Measurements from ENCODE around the gene HDAC4.

HDAC4 gene

GRCh38 chr2:239211396-239212094, 189.3 kb downstream of the HDAC4 start:
- no peak for DNase-seq

GRCh38 chr2:239209783-239210182, 191.0 kb downstream of the HDAC4 start:
- no peak for DNase-seq

- no peak for DNase-seq
Measured at GRCh38 chr2:239208465-239209180, 192.2 kb downstream of the HDAC4 start.

GRCh38 chr2:239206851-239207250, 194.0 kb downstream of the HDAC4 start:
- no peak for DNase-seq

DNA sequence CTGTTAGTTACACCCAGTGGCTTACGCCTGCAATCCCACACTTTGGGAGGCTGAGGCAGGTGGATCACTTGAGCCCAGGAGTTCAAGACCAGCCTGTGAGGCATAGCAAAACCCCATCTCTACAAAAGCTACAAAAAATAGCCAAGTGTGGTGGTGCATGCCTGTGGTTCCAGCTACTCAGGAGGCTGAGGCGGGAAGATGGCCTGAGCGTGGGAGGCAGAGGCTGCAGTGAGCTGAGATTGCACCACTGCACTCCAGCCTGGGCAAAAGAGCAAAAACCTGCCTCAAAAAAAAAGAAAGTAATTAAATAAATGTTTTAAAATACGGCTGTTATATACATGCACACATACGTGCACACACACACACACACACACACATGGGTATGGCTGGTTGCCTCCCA, 194.8 kb downstream of the HDAC4 start:
- DNase-seq, result no peak

DNA sequence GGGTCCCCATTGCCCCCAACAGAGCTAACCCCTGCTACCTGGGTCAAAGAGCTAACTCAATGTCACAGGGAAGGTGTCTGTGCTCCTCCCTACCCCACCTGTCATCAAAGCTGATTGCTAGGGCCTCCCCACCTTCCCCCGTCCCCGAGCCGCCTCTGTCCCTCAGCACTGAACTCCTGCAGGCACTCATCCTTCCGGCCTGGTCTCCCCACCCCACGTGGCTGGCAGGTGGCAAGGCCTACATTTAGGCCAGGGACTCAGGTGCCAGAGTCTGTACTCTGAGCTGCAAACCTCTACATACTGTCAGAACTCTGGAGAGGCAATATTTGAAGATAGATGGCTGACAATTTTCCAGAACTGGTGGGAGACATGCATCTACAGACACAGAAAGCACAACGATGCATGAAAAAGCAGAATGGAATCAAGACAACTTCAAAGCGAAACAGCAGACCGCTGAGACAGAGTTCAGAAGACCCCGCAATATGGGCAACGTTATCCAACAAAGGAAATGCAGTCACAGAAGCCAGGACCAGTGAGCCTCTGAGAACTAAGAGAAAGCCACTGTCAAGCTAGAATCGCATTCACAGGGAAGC, 195.8 kb downstream of the HDAC4 start:
- DNase-seq, result no peak

DNA sequence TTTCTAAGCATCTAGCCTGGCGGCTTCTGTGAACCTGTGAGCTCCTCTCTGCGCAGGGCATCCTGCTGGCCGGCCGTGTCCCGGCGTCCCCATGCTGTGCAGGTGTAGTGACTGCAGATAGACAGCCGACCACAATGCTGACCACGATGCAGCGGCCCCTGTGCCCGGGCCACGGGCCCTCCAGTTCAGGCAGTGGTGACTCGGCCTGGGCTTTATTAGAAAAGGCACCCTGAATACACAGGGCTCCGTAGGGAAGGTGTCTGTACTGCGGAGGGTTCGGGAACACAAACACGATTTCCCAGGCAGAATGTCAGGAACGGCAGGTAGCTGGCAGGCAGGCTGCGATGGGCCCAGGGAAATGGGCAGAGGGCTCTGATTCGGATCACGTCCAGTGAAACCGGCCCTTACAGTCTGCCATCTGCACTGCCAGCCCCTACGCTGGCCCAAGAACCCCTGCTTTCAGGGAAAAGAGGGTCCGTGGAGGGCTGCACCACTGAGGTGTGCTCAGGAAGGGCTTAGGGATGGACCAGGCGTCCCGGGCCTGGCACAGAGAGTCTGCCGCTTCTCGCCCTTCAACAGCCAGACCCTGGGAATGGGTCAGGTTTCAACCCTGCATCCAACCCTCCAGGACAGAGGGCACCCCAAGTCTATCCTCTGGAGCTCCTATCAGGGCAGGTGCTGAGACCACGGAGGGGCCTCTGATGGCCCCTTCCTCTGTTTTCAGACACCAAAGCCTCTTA, 196.5 kb downstream of the HDAC4 start:
- no peak for DNase-seq

- no peak for DNase-seq
Measured at GRCh38 chr2:239203443-239204135, 197.2 kb downstream of the HDAC4 start.

DNA sequence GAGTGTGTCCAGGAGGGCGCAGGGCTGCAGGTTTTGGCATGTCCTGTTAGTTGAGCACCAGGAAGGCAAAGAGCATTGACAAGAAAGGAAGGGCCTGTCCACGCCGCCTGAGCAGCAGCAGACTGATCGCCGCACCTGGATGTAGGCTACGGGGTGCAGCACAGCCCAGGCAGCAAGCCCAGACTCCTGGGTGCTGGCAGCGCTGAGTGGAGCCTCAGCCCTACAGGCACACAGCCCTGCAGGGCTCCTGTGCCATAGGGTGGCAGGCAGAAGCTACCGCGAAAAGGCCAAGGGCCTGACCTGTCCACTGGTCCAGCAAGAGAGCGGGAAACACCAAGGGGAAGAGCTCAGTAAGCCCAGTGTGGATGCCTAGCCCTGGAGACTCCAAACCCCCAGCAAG, 198.0 kb downstream of the HDAC4 start:
- no peak for DNase-seq

GRCh38 chr2:239202343-239202742, 198.5 kb downstream of the HDAC4 start:
- DNase-seq, result no peak

GRCh38 chr2:239201884-239202283, 198.9 kb downstream of the HDAC4 start:
- DNase-seq, result no peak

- no peak for DNase-seq
Measured at GRCh38 chr2:239201531-239201876, 199.3 kb downstream of the HDAC4 start.

- no peak for DNase-seq
Measured at GRCh38 chr2:239200646-239201530, 199.9 kb downstream of the HDAC4 start.

- no peak for DNase-seq
Measured at GRCh38 chr2:239199041-239199768, 201.6 kb downstream of the HDAC4 start.

DNA sequence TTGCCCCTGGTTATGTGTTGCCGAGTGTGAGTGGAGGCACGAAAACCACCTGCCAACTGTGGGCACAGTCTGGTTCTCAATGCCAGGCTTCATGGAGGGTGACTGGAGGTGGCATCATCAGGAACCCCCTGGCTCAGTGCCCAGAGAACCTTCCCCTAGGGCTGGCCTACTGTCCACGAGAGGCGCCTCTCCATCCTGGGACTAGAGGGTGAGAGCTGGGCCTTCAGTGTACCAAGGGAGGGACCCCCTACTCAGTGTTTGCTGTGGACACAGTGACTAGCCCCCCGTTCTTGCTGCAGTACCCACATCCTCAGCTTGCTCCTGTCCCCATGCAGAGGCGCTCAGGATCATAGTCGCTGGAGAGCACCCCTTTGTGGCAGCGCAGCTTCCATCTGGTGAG, 202.6 kb downstream of the HDAC4 start:
- no peak for DNase-seq

DNA sequence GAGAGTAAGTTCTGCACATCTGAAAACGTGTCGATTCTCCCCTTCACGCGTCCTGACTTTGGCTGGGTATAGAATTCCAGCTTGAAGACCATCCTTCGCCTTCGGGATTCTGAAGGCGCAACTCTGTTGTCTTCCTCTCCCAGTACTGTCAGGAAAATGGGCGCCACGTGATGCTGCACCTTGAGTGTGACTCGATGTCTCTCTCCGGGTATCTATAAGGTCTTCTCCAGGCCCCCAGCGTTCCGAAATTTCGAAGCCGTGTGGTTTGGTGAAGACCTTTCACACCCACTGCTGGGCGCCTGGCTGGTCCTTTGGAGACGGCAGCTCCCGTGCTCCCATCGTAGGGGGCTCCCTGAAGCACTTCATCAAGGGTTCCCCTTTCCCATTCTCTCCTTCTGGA, 203.7 kb downstream of the HDAC4 start:
- peak; percentile 40 for DNase-seq

- DNase-seq, result peak; percentile 47
Measured at GRCh38 chr2:239196474-239197021, 204.3 kb downstream of the HDAC4 start.

DNA sequence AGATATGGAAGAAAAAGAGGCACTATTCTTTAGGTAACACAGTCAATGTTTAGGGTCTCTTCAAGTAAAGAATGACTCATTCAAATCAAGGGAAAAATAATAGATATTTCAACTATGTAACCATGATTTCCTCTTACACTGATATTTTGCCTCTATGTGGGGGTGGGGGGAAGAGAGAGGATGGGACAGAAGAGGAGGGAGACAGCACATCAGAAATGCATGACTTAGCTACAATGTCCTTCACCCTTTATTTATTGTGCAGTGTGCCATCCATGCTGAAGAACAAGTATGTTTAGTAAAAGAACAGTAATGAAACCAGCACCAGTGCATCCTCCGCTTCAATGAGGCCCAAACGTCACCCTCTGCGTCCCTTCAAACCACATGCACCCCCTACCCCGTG, 204.8 kb downstream of the HDAC4 start:
- DNase-seq, result no peak

GRCh38 chr2:239195318-239195871, 205.4 kb downstream of the HDAC4 start:
- peak; percentile 11 for DNase-seq

- peak; percentile 45 for DNase-seq
Measured at GRCh38 chr2:239194731-239195317, 206.0 kb downstream of the HDAC4 start.
